ENCODE data around the gene ISLR2.

- TF ChIP-seq CTCF (IDR thresholded peaks at IDR 0.05; ENCODE audit: poor library complexity) (no peak), EZH2 (IDR thresholded peaks at IDR 0.05; ENCODE audit: borderline replicate concordance) (peak; percentile 81)
These were observed 3.5 kb downstream of the ISLR2 start for GRCh38 chr15:74133694-74134386.
